ENCODE results near the gene UBA3.

UBA3 gene

GRCh38 chr3:69091389-69092029 is 11.3 kb upstream of the UBA3 start:
- DNase-seq (ENCODE audit: low read depth, low spot score) = no peak
- ChIA-PET POLR2A (interaction anchor here (1.1 kb wide), 1 partner anchor 9 kb away, joined by 4 read pairs; no protein-coding TSS in a partner anchor), CTCF (interaction anchor here (1.0 to 2.2 kb wide), 4 partner anchors 7 to 29 kb away, joined by 3 to 8 read pairs (median 4); no protein-coding TSS in a partner anchor)
- H3K4me3 ChIP-seq (ENCODE audit: low read depth, low read length) = no peak overlapping the region
- TF ChIP-seq CTCF (IDR thresholded peaks at IDR 0.05; ENCODE audit: insufficient read depth, low read length, missing control alignments) = no peak

GRCh38 chr3:69090021-69090420 is 9.9 kb upstream of the UBA3 start:
- DNase-seq (ENCODE audit: low read depth, low spot score) = peak; percentile 52
- H3K4me3 ChIP-seq (ENCODE audit: low read depth, low read length) = no peak overlapping the region
- no peak for TF ChIP-seq CTCF (IDR thresholded peaks at IDR 0.05; ENCODE audit: insufficient read depth, low read length, missing control alignments)
- POLR2A ChIA-PET = no interaction called here
- CTCF ChIA-PET = interaction anchor here (0.9 to 2.2 kb wide), 4 partner anchors 9 to 220 kb away, joined by 3 to 6 read pairs (median 4); partner anchors contain the start of gene EOGT

GRCh38 chr3:69088063-69088462 is 7.9 kb upstream of the UBA3 start:
- no peak overlapping the region for H3K4me3 ChIP-seq (ENCODE audit: low read depth, low read length)
- POLR2A ChIA-PET = interaction anchor here (0.7 kb wide), 1 partner anchor 67 kb away, joined by 3 read pairs; no protein-coding TSS in a partner anchor
- no peak for TF ChIP-seq CTCF (IDR thresholded peaks at IDR 0.05; ENCODE audit: insufficient read depth, low read length, missing control alignments)
- CTCF ChIA-PET = no interaction called here
- no peak for DNase-seq (ENCODE audit: low read depth, low spot score)

GRCh38 chr3:69087030-69087791 is 7.0 kb upstream of the UBA3 start:
- TF ChIP-seq CTCF (IDR thresholded peaks at IDR 0.05; ENCODE audit: insufficient read depth, low read length, missing control alignments) = no peak
- peak overlapping the region; percentile 21 for H3K4me3 ChIP-seq (ENCODE audit: low read depth, low read length)
- ChIA-PET CTCF (no interaction called here), POLR2A (no interaction called here)
- no peak for DNase-seq (ENCODE audit: low read depth, low spot score)

GRCh38 chr3:69085833-69086722 is 5.9 kb upstream of the UBA3 start:
- peak; percentile 62 for DNase-seq (ENCODE audit: low read depth, low spot score)
- no peak for TF ChIP-seq CTCF (IDR thresholded peaks at IDR 0.05; ENCODE audit: insufficient read depth, low read length, missing control alignments)
- POLR2A ChIA-PET = interaction anchor here (1.0 to 2.2 kb wide), 2 partner anchors 8 to 73 kb away, joined by 4 to 9 read pairs; partner anchors contain the start of gene EOGT
- H3K4me3 ChIP-seq (ENCODE audit: low read depth, low read length) = peak overlapping the region; percentile 85
- CTCF ChIA-PET = no interaction called here
